PC-3 (cell line): ENCODE data around the gene MREG.

Experiments used
- EZH2 ChIP-seq: fragments of 300-600 bp; sonication (generic); IDR thresholded peaks from one replicate; pipeline ENCODE4 v1.6.1; 2017; ENCODE audit warnings: antibody characterized with exemption, mild to moderate bottlenecking, low read length; ENCODE audit not compliant: unreplicated experiment
- EZH2phosphoT487 ChIP-seq: fragments of 300-600 bp; sonication (generic); IDR thresholded peaks from 2 replicates; pipeline ENCODE4 v1.6.1; 2018; ENCODE audit warnings: mild to moderate bottlenecking, antibody characterized with exemption, low read length, borderline replicate concordance
- TF ChIP-seq, protein P1 (sequence below): fragments of 300-600 bp; sonication (generic); conservative IDR thresholded peaks from 2 replicates; pipeline ENCODE4 v1.5.1; 2017; ENCODE audit warnings: antibody characterized with exemption, low read depth, mild to moderate bottlenecking, low read length

DNA sequence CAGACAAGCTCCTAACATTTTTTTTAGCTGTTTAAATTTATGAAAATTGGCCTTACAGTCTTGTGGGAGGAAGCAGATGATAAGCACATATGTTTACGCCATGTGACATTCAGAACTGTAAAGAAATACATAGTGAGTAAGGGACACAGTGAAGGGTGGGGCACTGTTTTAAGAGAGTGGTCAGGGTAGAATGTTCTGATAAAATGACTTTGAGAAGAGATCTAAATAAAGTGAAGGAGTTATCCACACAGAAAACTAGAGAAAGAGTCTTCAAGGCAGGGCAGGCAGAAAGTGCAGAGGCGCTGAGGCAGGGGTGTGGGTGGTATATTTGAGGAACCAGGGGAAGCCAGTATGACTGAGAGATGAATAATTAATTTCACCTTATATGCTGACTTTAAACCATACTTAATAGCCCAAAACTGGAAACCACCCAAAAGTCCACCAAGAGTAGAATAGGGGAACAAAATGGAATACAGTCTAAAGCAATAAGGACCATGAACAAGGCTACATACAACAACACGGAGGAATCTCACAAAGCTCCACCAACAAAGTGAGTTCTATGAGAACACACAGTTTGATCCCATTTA, 8.6 kb downstream of the MREG start:
- TF ChIP-seq, protein P1, sequence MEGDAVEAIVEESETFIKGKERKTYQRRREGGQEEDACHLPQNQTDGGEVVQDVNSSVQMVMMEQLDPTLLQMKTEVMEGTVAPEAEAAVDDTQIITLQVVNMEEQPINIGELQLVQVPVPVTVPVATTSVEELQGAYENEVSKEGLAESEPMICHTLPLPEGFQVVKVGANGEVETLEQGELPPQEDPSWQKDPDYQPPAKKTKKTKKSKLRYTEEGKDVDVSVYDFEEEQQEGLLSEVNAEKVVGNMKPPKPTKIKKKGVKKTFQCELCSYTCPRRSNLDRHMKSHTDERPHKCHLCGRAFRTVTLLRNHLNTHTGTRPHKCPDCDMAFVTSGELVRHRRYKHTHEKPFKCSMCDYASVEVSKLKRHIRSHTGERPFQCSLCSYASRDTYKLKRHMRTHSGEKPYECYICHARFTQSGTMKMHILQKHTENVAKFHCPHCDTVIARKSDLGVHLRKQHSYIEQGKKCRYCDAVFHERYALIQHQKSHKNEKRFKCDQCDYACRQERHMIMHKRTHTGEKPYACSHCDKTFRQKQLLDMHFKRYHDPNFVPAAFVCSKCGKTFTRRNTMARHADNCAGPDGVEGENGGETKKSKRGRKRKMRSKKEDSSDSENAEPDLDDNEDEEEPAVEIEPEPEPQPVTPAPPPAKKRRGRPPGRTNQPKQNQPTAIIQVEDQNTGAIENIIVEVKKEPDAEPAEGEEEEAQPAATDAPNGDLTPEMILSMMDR = no peak
- TF ChIP-seq EZH2phosphoT487 = no peak
- TF ChIP-seq EZH2 = no peak
